Testis (tissue), 2 donors: ENCODE measurements around the gene ANO9.

Experiments used
- CTCF ChIP-seq, 3 experiments: fragments of 450-650 bp in 2 of 3; fragments of 200-600 bp in 1 of 3; sonication (generic) in 1 of 3; IDR thresholded peaks; one replicate each; pipeline ENCODE4 v1.5.1; 2016 to 2019; ENCODE audit warnings: antibody characterized with exemption in 3 of 3, mild to moderate bottlenecking in 2 of 3, moderate library complexity in 1 of 3
- POLR2A ChIP-seq: fragments of 450-650 bp; IDR thresholded peaks from one replicate; pipeline ENCODE4 v1.6.1; 2017; ENCODE audit warnings: antibody characterized with exemption, mild to moderate bottlenecking, moderate library complexity

GRCh38 chr11:431921-432320 is 9.9 kb downstream of the ANO9 start:
- TF ChIP-seq CTCF (IDR thresholded peaks at IDR 0.05) = no peak
- TF ChIP-seq POLR2A = no peak
